Lung microvascular endothelial cell (primary cell): ENCODE measurements around the gene LENEP. TPM values are rescaled to one million over a fixed set of nuclear protein-coding genes. Genes with fewer than 3 reads are reported as not detected.

Experiments used
- DNase-seq, 2 donors: peaks; one replicate each; pipeline versions ENCODE4 v3.0.0 to v3.0.0-alpha.2; 2010; ENCODE audit warnings: low read depth in 2 of 2
- total RNA-seq: library from RNA; depleted of rRNA; stranded (reverse); fragments of >200 nt; gene quantifications from 2 replicates; pipeline ENCODE4 v1.2.1, GENCODE V29; 2014

The LENEP gene, protein sequence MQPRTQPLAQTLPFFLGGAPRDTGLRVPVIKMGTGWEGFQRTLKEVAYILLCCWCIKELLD
- total RNA-seq: 0.40 and 0.44 TPM in 2 replicates

DNA sequence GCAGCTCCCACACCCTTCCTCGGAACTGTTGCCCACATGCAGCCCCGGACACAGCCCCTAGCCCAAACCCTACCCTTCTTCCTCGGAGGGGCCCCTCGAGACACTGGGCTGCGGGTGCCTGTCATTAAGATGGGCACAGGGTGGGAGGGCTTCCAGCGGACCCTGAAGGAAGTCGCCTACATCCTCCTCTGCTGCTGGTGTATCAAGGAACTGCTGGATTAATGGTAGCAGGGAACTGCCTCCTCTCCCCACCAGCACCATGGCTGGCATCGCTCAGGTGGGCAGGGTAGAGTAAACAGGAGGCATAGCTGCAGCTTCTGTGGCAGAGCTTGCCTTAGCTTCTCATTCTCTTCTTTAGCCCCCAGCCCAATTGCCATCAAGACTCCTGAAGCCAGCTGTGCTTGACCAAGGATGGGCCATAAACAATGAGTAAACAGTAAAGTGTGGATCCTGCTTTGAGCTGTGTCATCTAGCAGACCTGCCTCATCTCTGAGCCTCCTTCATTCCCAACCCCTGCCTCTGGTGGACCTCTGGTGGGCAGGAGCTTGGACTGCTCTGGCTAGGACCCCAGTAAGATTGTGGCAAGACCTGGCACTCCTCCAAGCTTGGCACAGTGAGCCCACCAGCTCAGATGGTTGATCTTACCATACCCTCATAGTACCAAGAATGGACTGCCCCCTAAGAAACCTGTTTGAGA lies at the start of gene LENEP:
Gene LENEP (plus strand): TSS at position 15 of the 697 bp plus-strand sequence. CDS start 22 bp downstream, at position 37.
- no peak for DNase-seq

DNA sequence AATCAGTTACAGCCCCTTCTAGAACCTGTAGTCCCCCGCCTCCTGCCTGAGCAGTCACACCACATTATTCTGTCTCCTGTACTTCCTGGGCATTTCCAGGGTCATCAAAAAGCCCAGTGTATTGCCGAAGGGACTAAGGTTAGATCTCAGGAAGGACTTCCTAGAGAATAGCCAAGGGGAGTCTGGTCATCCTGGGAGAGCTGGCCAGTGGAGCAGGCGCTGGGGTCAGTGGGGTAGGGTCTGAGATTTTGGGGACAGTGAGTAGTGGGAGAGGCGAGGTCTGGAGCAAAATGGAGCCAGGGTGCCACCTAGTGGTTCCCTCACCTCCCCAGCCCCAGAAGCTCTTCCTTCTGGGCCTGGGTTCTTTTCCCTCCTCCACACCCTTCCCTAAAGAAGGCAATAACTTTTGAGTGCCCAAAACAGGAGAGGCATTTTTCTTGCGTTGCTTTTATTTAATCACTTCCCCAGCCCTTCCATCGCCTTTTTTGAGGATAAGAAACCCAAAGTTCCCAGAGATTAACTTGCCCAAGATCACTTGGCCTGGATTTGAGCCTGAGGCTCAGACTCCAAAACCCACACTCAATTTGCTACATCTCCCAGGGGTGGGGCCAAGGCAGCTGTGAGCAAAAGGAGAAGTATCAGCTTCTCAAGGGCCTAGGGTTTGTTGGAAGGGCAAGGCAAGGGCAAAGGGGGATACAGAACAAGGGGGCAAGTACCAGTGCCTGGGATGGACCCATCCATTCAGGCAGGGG lies 49.6 kb upstream of the LENEP start:
- DNase-seq: peak; percentile 41 to 61

DNA sequence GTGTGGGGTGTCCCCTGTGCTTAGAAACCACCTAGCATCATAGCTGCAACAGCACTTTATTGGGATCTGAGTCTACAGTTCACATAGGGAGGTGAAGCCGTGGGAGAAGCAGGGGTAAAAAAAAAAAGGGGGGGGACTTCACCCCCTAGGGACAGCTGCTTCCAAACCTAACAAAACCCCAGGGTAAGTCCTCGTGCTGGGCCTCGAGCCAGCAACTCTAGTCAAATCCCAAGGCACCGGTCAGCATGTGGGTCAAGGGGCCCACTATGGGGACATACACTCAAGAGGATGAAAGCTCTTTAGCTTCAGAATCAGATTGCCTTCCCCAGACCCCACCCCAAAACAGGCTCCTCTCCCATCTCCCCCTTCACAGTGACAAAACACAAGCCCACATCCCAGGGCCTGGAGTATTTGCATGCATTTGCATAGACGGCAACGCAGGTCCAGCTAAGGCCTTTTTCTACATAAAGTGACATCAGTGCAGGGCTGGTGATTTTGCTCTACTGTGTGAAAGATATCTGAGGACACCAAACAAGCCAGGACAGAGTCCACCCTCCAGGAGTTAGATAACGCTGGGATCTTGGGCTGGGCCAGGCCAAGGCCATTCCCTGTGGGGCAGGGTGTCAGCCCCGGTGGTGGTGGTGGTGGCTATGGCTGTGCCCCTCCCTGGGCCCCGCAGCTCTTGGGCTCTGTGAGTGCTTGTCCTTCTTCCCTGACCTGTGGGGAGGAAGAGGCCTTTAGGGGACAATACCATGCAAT lies 48.8 kb upstream of the LENEP start:
- no peak for DNase-seq

DNA sequence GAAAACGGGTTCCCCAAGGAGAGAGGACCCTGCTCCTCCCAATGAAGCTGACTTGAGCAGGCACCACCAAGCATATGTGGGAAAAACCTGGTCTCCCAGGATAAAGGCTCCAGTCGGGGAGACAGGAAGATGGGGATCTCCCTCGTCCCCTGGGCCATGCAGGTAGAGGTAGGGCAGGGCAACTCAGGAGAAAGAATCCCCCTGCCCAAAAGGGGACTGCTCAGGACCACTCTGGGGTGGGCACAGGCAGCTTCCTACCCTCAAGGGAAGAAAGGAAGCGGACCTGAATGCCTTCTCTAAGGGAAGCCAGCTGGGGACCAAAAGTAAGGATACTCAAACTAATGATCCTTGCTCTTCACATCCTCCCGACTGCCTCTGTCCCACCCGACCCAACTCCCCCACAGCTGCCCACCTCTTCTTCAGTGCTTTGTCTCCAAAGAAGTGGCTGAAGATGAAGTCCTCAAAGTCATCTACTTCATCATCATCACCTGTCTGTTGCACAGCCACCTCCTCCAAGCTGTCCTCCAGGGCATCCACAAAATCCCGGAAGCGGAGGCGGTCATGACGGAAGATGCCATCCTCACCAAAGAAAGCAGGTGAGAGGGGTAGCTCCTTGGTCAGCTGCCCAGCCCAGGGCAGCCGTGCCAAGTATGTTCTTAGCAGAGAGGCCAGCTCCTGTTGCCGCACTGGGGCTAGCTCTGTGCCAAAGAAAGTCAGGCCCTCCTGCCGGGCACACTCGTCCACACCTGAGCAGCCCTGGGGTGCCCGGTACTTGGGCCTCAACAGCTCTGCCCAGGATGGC lies 48.0 kb upstream of the LENEP start:
- no peak for DNase-seq

DNA sequence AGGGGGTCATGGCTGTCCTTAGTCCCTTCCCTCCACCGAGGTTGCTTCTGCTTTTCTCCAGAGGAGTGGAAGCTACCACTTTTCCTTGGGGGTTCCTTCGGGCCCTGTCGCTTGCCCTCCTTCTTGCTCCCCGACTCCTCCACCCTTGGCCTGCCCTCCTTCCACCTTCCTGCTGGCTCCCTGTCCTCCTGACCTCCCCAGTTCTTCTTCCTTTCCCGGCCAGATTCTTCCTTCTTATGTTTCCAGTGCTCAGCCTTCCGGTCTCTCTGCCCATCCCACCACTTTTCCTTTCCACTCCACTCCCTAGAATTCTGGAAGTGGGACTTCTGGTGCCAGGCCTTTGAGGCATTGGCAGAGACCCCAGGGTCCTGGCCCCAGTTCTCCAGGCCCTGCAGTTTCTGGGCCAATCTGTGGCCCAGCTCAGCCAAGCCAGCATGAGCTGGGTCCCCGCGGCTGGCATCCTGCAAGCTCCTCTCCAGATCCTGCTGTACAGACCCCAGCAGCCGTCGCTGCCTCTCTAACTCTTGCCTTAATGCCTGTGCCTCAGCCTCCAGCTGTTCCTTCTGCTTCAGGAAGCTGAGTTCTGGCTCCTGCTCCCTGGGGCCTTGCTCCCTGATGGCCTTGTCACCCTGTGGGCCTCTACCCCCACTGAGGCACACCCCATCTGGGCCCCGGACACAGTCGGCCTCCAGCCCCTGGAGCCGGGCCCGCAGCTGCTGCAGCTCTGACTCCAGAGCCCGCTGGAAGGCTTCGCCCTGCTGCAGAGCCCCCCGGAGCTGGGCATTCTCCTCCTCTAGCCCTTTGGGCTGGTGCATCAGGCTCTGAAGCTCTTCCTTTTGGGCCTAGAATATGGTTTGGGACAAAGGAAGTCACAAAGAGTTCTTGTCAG lies 47.2 kb upstream of the LENEP start:
- no peak for DNase-seq

DNA sequence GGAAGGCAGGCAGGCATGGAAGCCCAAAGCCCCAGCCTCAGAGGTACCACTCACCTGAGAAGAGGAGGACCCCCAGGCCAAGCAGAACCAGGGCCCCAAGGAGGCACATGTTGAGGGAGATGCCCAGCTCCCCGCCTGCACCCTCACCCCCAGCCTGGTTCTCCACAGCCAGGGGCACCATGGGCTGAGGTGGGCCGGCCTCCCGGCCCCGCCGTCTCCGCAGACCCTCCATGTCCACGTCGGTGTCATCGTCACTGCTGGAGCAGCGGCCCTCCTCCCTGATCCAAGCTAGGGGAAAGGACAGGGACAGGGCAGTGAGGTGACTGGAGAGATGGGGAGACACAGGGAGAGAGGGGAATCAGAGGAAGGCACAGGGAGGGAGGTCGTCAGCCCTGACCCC lies 45.3 kb upstream of the LENEP start:
- DNase-seq: no peak

DNA sequence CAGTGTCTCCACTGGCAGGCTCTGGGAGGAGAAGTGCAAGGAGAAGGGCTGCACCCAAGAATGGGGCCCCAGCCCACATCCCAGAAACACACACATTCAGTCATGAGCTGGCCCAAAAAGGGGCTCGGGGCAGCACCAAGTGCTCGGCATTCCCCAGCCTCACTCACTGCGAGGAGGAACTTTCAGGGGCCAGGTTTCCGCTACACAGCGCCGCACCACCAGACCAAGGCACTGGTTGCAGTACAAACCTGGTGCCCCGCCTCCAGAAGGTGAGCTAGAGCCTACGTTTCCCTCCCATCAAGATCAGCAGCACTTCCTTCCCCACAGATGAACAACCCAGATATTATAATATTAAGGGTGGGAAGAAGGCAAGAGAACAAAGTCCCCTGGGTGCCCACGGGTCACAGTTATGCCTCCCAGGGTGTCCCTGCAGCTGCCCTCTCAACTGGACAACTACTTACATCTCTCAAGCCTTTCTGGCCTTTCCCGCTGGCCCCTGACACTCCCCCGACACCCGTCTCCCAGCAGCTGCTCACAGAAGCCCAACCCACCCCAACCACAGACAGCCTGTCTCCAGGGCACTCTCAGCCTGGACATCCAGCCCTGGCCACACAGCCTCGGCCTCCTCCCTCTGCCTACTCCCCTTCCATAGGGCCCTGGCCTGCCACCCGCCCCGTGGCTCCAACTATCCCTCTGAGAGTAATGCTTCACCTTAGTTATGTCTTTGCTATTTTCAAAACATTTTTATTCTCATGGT lies 41.3 kb upstream of the LENEP start:
- DNase-seq: no peak

DNA sequence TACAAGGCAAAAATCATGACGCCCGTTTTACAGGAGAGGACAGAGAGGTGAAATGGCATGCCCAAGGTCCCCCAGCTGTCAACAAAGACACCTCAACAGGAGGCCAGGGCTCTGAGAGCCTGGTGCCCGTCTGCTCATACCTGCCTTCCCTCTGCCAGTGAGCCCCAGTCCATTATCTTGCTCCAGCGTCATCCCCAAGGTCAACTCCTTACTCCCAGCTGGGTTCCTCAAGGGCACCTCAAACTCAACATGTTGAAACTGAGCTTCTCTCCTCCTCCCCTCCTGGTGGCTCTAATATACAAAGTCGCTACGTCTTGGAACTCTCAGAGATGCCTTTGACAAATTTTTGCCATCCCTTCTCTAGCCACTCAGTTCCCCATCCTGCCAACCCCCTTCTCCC lies 40.7 kb upstream of the LENEP start:
- DNase-seq: no peak

DNA sequence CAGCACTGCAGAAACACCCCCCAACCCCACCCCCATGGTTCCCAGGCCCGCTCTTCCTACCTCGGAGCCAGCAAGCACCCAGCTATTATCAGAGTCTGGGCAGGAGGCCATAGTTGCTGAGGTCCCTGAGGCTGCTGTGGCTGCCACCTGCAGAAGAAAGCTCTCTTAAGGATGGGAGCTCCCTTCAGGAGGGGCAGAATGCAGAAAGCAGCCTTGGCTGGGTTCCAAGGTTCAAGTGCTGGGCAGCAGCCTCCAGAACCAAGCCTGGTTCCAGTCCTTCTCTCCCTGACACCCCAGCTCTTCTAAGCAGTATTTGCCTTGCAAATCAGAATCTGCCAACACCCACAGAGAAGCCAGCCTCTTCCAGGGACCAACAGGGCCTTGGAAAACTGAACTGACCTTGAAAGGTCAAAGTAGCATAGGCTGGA lies 39.8 kb upstream of the LENEP start:
- DNase-seq: no peak

DNA sequence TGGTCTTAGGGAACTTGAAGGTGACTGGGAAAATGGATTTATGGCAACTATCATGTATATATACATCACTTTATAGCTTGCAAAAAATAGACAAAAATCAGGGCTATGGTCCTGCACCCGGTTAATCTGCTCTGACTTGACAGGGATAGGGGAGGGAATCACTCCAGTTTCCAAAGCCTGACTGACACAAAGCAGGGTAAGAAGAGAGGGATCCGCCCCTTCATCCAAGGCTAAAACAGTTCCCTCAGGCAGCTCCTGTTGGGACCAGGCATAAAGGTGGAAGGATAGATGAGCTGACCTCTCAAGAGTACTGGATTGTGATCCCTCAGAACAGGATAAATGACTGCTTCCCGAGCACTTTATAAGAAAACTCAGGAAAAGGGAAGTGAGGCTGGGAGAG lies 38.8 kb upstream of the LENEP start:
- DNase-seq: no peak

DNA sequence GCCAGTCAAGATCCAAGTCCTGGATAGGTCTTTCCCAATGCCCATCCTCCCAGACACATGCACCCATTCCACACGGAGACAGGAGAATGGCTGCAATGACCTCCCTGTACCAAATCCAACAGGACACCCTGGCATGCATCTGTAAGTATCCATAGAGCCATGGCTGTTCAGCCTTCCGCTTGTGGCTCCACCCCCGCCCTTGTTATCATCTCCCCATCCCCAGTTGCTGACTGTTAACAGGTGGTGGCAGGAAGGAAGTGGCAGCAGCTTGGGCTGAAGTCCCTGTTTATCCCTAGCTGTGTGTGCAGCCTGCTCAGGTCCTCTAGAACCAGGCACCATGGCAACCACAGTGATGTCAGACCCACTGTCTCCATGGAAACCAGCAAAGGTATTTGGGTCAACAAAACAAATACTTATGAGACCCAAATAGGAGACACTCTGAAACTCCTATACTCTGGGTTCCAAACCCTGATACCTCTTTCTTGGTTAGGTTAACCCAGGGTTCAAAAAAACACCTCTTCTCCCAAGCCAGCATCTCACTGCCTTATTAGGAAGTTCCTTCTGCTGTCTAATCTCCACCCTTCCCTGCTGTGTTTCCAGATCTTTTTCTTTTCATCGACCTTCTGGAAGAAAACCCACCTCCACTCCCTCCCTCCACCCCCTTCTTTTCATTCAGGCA lies 38.2 kb upstream of the LENEP start:
- peak; percentile 92 to 93 for DNase-seq

DNA sequence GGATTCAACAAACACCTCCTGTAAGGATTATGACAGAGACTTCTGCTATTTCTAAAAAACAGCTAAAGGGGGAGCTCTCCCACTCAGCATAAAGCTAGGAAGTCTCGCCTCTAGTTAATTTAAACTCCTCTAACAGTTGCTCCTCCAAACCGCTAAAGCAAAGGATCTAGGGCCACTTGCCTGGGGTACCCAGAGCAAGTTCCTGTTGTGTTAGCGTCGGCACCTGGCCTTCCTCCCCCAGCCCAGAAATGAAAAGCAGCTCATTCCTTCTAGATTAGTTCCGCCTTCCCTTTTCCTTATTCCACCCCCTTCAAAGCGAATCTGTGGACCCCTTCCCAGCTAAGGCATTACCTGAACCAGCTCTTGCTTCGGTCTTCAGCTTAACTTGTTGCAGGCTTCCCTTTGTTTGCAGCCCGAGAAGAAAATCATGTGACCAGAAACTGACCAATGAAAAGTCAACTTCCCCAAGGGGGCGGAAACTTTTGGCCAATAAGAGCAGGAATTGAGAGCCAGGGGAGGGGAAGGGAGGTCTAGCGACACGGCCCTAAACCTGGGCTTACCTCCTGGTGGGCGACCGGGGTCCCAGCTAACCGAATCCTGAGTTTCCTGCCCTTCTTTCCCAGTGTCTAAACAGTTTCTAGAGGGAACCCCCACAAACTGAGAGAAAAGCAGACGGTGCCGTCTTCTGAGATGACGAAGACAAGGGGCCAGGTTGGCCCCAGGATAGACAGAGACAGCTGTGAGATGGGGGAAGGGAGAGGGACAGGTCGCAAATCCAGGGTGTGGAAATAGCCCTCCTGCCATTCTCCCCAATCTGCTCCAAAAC lies 37.5 kb upstream of the LENEP start, which contains the start of gene PBXIP1:
Gene PBXIP1 (minus strand): TSS at position 382 of the 826 bp plus-strand sequence. CDS start 2,378 bp downstream, outside the sequence.
- DNase-seq: peak; percentile 91 to 93

DNA sequence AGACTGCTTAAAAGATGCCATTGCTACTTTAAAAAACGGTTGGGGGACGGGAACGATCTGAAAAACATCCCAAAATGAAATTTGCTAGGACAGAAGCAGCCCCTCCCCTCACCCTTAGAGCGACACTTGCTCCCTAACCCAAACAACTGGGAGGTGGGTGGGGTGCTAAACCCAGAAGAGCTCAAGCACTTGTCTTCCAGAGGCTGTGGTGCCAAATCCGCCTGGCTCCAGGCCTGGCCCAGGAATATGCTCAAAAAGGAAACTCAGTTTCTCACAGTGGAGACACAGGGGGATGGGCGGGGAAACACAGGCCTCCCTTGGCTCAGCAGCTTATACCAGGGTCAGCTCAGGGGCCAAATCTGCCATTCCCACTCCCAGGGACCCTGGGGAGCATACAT lies 36.8 kb upstream of the LENEP start:
- peak; percentile 14 to 16 for DNase-seq

DNA sequence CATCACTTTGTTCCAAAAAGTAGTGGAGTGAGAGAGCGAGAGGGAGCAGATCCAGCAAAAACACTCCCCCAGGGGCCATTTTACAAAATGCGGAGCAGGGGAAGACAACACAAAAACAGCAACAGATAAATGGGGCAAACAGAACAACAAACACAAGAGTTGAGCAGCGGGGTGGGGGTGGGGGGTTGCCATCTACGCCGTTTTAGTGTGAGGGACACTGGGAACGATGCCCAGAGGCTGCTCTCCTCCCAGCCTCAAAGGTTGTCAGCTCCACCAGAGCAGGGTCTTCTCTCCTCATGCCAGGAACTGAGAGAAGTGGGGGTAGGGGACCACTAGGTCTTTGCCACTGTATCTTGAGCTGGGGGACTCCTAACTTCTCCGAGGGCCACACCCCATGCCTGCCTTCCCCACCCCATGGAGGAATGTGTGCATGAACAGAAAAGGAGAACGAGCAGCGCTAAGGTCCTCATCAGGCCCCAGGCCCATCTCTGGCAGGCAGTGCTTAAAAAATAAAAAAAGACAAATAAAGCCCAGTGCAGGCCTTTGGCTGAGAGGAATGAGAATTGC lies 36.2 kb upstream of the LENEP start:
- DNase-seq: no peak

DNA sequence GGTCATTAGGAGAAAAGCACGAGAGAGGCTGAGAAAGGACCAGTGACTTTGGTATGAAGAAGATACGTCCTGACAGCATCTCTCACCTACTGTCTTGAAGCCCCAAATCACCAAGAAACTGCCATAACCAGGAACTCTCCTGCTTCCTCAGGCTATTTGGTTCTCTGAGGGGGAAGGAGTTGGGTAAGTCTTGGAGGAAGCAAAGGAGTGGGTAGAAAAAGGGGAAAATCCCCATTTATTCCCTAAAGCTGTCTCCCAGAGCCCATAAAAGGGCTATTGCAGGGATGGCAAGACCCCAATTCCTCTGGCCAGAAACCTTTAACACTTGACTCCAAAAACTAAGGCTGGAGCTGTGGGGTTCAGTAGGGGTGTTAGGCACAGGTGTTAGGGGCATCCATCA lies 35.4 kb upstream of the LENEP start:
- no peak for DNase-seq

DNA sequence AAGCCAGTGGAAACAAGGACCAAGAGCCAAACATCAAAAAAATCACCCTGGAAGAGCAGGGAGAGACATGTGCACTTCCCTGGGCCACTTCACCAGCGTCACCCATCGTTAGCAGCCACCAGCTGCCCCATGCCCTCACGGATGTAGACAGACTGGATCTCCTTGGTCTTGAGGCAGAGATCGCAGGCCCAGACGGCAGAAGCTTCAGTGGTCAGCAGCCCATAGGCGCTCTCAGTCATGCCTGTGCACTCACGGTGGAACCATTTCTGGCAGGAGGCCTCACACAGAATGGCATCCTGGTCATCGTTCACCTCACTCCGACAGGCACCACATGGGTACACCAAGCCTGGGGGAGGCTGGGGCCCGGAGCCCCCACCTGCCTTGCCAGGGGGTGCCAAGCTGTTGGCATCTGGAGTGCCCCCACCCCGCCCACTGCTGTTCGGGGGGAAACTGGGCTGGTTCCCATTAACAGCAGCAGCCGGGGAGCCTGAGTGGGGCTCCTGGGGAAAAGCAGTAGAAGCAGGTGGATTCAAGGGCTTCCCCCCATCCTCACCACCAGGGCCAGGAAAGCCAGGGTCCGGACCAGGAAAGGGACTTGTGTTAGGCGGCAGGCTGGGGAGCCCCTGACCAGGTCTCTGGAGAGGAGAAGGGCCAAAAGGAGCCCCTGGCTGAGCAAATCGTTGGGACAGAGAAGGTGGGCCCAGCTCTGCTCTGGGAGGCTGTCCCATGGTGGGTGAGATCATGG lies 34.5 kb upstream of the LENEP start:
- DNase-seq: no peak

DNA sequence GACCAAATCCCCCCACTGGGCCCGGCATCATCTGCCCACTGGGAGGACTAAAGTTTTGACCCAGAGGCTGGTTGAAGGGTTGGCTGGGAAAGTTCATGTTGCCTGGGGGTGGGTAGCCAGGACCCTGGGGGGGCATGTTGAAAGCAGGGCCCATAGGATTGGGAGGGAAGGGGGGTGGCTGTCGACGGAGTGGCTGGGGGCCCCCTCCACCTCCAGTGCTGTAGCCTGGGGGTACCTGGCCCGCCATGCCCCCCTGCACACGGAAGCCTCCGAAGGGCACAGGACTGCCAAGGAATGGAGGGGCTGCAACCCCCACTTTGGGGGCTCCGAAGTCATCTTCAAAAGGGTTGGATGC lies 34.0 kb upstream of the LENEP start:
- DNase-seq: no peak
